ENCODE results near the gene RBMXL2.

RBMXL2 gene

GRCh38 chr11:7079545-7080135, 9.2 kb upstream of the RBMXL2 start:
- Histone ChIP-seq H3K4me2 (ENCODE audit: low read length) (no peak overlapping the region), H3K27ac (ENCODE audit: low read depth, low read length, poor library complexity, severe bottlenecking) (no peak overlapping the region), H3K9ac (ENCODE audit: low read length) (no peak overlapping the region), H3K9me3 (ENCODE audit: low read length) (no peaks in the 10 kb centered on the region), H3K79me2 (ENCODE audit: insufficient read depth, low read length) (no peaks in the 10 kb centered on the region), H3K27me3 (ENCODE audit: insufficient read depth, low read length) (no peaks in the 10 kb centered on the region), H2AFZ (ENCODE audit: low read length) (no peak overlapping the region), H3F3A (ENCODE audit: insufficient read depth, low read length) (no peaks in the 10 kb centered on the region), H3K4me1 (ENCODE audit: insufficient read depth, low read length, severe bottlenecking) (no peaks in the 10 kb centered on the region), H3K4me3 (ENCODE audit: low read depth, low read length, poor library complexity, severe bottlenecking) (no peak overlapping the region), H3K36me3 (ENCODE audit: insufficient read depth, low read length) (no peaks in the 10 kb centered on the region), H3K9me2 (ENCODE audit: low read depth, low read length) (no peaks in the 10 kb centered on the region), H4K20me1 (ENCODE audit: insufficient read depth, low read length) (no peaks in the 10 kb centered on the region)
- TF ChIP-seq EZH2 (IDR thresholded peaks at IDR 0.05; ENCODE audit: borderline replicate concordance, low read length), result no peak
- TF ChIP-seq CTCF (IDR thresholded peaks at IDR 0.05; ENCODE audit: low read length), result no peak

GRCh38 chr11:7080900-7081299, 7.9 kb upstream of the RBMXL2 start:
- Histone ChIP-seq H3K9ac (ENCODE audit: low read length) (no peak overlapping the region), H3K9me3 (ENCODE audit: low read length) (no peaks in the 10 kb centered on the region), H3K36me3 (ENCODE audit: insufficient read depth, low read length) (no peaks in the 10 kb centered on the region), H3K4me2 (ENCODE audit: low read length) (no peak overlapping the region), H3F3A (ENCODE audit: insufficient read depth, low read length) (no peaks in the 10 kb centered on the region), H3K9me2 (ENCODE audit: low read depth, low read length) (no peaks in the 10 kb centered on the region), H3K79me2 (ENCODE audit: insufficient read depth, low read length) (no peaks in the 10 kb centered on the region), H3K4me3 (ENCODE audit: low read depth, low read length, poor library complexity, severe bottlenecking) (no peak overlapping the region), H3K4me1 (ENCODE audit: insufficient read depth, low read length, severe bottlenecking) (no peaks in the 10 kb centered on the region), H2AFZ (ENCODE audit: low read length) (no peak overlapping the region), H3K27me3 (ENCODE audit: insufficient read depth, low read length) (no peaks in the 10 kb centered on the region), H3K27ac (ENCODE audit: low read depth, low read length, poor library complexity, severe bottlenecking) (no peak overlapping the region), H4K20me1 (ENCODE audit: insufficient read depth, low read length) (no peaks in the 10 kb centered on the region)
- no peak for TF ChIP-seq CTCF (IDR thresholded peaks at IDR 0.05; ENCODE audit: low read length)

DNA sequence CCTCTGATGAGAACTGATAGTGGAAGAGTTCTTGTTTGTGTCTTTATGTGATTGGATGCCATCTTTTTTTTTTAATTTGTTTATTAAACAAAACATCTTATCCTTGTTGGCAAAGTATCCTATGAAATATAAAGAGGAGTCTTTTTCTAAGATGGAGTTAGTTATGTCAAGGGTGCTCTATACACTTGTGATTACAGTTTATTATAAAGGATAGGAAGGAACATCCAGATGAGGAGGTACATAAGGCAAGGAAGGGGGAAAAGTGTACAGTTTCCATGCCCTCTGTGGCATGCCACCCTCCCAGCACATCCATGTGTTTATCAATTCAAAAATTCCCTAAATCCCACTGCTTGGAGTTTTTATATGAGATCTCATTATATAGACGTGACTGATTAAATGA, 7.4 kb upstream of the RBMXL2 start:
- Histone ChIP-seq H3K9ac (ENCODE audit: low read length) (no peak overlapping the region), H2AFZ (ENCODE audit: low read length) (no peak overlapping the region), H3K9me3 (ENCODE audit: low read length) (no peaks in the 10 kb centered on the region), H3K27me3 (ENCODE audit: insufficient read depth, low read length) (no peaks in the 10 kb centered on the region), H3K9me2 (ENCODE audit: low read depth, low read length) (no peaks in the 10 kb centered on the region), H3K27ac (ENCODE audit: low read depth, low read length, poor library complexity, severe bottlenecking) (no peak overlapping the region), H4K20me1 (ENCODE audit: insufficient read depth, low read length) (no peaks in the 10 kb centered on the region), H3F3A (ENCODE audit: insufficient read depth, low read length) (no peaks in the 10 kb centered on the region), H3K4me1 (ENCODE audit: insufficient read depth, low read length, severe bottlenecking) (no peaks in the 10 kb centered on the region), H3K4me2 (ENCODE audit: low read length) (no peak overlapping the region), H3K4me3 (ENCODE audit: low read depth, low read length, poor library complexity, severe bottlenecking) (no peak overlapping the region), H3K36me3 (ENCODE audit: insufficient read depth, low read length) (no peaks in the 10 kb centered on the region), H3K79me2 (ENCODE audit: insufficient read depth, low read length) (no peaks in the 10 kb centered on the region)
- TF ChIP-seq CTCF (IDR thresholded peaks at IDR 0.05; ENCODE audit: low read length) (no peak), EZH2 (IDR thresholded peaks at IDR 0.05; ENCODE audit: borderline replicate concordance, low read length) (no peak)
